PC-3 (cell line): ENCODE data around the gene CLIC4. TPM values are rescaled to one million over a fixed set of nuclear protein-coding genes. Genes with fewer than 3 reads are reported as not detected.
"Not testable (repeated sequence)": the region's sequence is repeated elsewhere in the genome, so short reads cannot be mapped to it uniquely, and the experiment has no call there.

Experiments
- ATAC-seq: fragments of 200-7000 bp; cut with Tn5 transposase; 2 replicates; pipeline ENCODE4 v1.9.1; 2020; ENCODE audit warnings: mild to moderate bottlenecking, moderate library complexity
- BruUV-seq: library from RNA; stranded (reverse); fragments of 400-500 nt; replicated peaks from 2 replicates; lab custom pipeline; 2021; lab: Mats Ljungman, UMichigan
- CTCF ChIA-PET: fragments of 300-600 bp; sonication (Branson Sonifier 250); formaldehyde crosslinking; loops from one replicate; lab custom pipeline; 2022; ENCODE audit warnings: antibody characterized with exemption; lab: Charles Lee
- POLR2A ChIA-PET: fragments of 300-600 bp; sonication (Branson Sonifier 250); formaldehyde crosslinking; loops from one replicate; lab custom pipeline; 2022; ENCODE audit warnings: antibody characterized with exemption; ENCODE audit not compliant: unreplicated experiment; lab: Charles Lee
- DNase-seq: peaks from one replicate; pipeline ENCODE4 v3.0.0-alpha.2; 2015
- H2AFZ ChIP-seq: fragments of 300-600 bp; sonication (generic); 2 replicates; pipeline ENCODE4 v1.6.0; 2016; ENCODE audit warnings: antibody characterized with exemption, low read length
- H3F3A ChIP-seq: fragments of 300-600 bp; sonication (generic); one replicate; pipeline ENCODE4 v1.6.0; 2017; ENCODE audit warnings: antibody characterized with exemption, low read length, control low read depth, mild to moderate bottlenecking; ENCODE audit not compliant: unreplicated experiment
- H3K27ac ChIP-seq: fragments of 300-600 bp; sonication (generic); 2 replicates; pipeline ENCODE4 v1.5.1; 2016; ENCODE audit warnings: mild to moderate bottlenecking, low read length
- H3K27me3 ChIP-seq: fragments of 300-600 bp; sonication (generic); 2 replicates; pipeline ENCODE4 v1.6.1; 2016; ENCODE audit warnings: low read length, mixed read lengths
- H3K36me3 ChIP-seq: fragments of 300-600 bp; sonication (generic); 2 replicates; pipeline ENCODE4 v1.6.1; 2016; ENCODE audit warnings: low read depth, mixed run types, low read length, mixed read lengths
- H3K4me1 ChIP-seq: fragments of 300-600 bp; sonication (generic); 2 replicates; pipeline ENCODE4 v1.5.1; 2016; ENCODE audit warnings: low read length; ENCODE audit not compliant: insufficient read depth
- H3K4me2 ChIP-seq: fragments of 300-600 bp; sonication (generic); 2 replicates; pipeline ENCODE4 v1.6.0; 2016; ENCODE audit warnings: low read length
- H3K4me3 ChIP-seq: fragments of 300-600 bp; sonication (generic); 2 replicates; pipeline ENCODE4 v1.5.1; 2016; ENCODE audit warnings: mild to moderate bottlenecking, low read length, mixed read lengths
- H3K79me2 ChIP-seq: fragments of 300-600 bp; sonication (generic); 2 replicates; pipeline ENCODE4 v1.6.1; 2017; ENCODE audit warnings: low read length, mixed read lengths
- H3K9ac ChIP-seq: fragments of 300-600 bp; sonication (generic); 2 replicates; pipeline ENCODE4 v1.6.0; 2016; ENCODE audit warnings: mild to moderate bottlenecking, low read length
- H3K9me2 ChIP-seq: fragments of 300-600 bp; sonication (generic); replicated peaks from 2 replicates; pipeline ENCODE4 v1.6.1; 2016; ENCODE audit warnings: mixed run types, low read length, mixed read lengths
- H3K9me3 ChIP-seq: fragments of 300-600 bp; sonication (generic); 2 replicates; pipeline ENCODE4 v1.6.1; 2016; ENCODE audit warnings: low read length, mixed read lengths
- H4K20me1 ChIP-seq: fragments of 300-600 bp; sonication (generic); 2 replicates; pipeline ENCODE4 v1.6.1; 2016; ENCODE audit warnings: low read length, mixed read lengths
- EZH2 ChIP-seq: fragments of 300-600 bp; sonication (generic); IDR thresholded peaks from one replicate; pipeline ENCODE4 v1.6.1; 2017; ENCODE audit warnings: antibody characterized with exemption, mild to moderate bottlenecking, low read length; ENCODE audit not compliant: unreplicated experiment
- EZH2phosphoT487 ChIP-seq: fragments of 300-600 bp; sonication (generic); IDR thresholded peaks from 2 replicates; pipeline ENCODE4 v1.6.1; 2018; ENCODE audit warnings: mild to moderate bottlenecking, antibody characterized with exemption, low read length, borderline replicate concordance
- intact Hi-C: fragments of 100-400 bp; cut with micrococcal nuclease; formaldehyde crosslinking; loops from 2 replicates; pipeline ENCODE4 v1.9.0; 2023
- total RNA-seq: library from RNA; depleted of rRNA; stranded (reverse); fragments of >200 nt; gene quantifications from 2 replicates; pipeline ENCODE4 v1.2.3, GENCODE V29; 2014
- TF ChIP-seq, protein P1 (sequence below): fragments of 300-600 bp; sonication (generic); conservative IDR thresholded peaks from 2 replicates; pipeline ENCODE4 v1.5.1; 2017; ENCODE audit warnings: antibody characterized with exemption, low read depth, mild to moderate bottlenecking, low read length

CLIC4 gene
- total RNA-seq, 1 experiment from 2014 or later = 57.6 TPM

DNA sequence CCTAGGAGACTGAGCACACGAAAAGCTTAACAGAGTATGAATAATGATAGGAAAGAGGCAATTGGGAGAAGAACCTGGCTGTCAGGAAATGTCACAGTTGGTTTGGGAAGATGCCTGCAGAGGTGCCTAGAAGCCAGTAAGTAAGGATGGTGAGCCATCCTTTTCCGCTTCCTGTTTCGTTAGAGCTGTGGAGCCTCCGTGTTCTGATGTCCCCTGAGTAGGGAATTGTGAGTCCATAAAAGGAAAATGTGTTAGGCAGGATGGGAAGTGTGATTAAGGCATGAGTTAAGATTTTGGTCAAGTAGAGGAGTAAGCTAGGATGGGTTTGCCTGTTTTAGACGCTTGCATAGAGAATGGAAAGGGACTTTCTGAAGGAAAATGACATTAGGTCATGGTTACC lies 9.0 kb downstream of the CLIC4 start:
- peaks cover 22% of the 10 kb centered on the region for H4K20me1 ChIP-seq
- ATAC-seq = no peak

GRCh38 chr1:24755323-24755722 lies 10.1 kb downstream of the CLIC4 start:
- H3K9me2 ChIP-seq, H3K27me3 ChIP-seq, POLR2A ChIA-PET, H3K4me2 ChIP-seq, DNase-seq, H3K27ac ChIP-seq, H3K9ac ChIP-seq, H3K4me1 ChIP-seq, ATAC-seq, intact Hi-C loops, H3K9me3 ChIP-seq, H3F3A ChIP-seq, H3K4me3 ChIP-seq, H2AFZ ChIP-seq, BruUV-seq, CTCF ChIA-PET, H3K36me3 ChIP-seq: not testable (repeated sequence)
- H3K79me2 ChIP-seq = peaks cover 91% of the 10 kb centered on the region
- H4K20me1 ChIP-seq = peaks cover 25% of the 10 kb centered on the region

More for the DNA sequence above, 9.0 kb downstream of the CLIC4 start:
- Histone ChIP-seq H3K79me2 (peaks cover 91% of the 10 kb centered on the region), H3K9me3 (no peaks in the 10 kb centered on the region), H3K4me3 (no peak overlapping the region), H3K36me3 (no peaks in the 10 kb centered on the region), H3K4me2 (no peak overlapping the region), H3K9me2 (no peaks in the 10 kb centered on the region), H3K9ac (no peak overlapping the region), H3F3A (no peaks in the 10 kb centered on the region), H3K4me1 (no peaks in the 10 kb centered on the region), H2AFZ (no peak overlapping the region), H3K27me3 (no peaks in the 10 kb centered on the region), H3K27ac (no peak overlapping the region)
- intact Hi-C loops = no loop called here
- POLR2A ChIA-PET = no interaction called here
- TF ChIP-seq EZH2phosphoT487 (no peak), EZH2 (no peak)
- TF ChIP-seq, protein P1, sequence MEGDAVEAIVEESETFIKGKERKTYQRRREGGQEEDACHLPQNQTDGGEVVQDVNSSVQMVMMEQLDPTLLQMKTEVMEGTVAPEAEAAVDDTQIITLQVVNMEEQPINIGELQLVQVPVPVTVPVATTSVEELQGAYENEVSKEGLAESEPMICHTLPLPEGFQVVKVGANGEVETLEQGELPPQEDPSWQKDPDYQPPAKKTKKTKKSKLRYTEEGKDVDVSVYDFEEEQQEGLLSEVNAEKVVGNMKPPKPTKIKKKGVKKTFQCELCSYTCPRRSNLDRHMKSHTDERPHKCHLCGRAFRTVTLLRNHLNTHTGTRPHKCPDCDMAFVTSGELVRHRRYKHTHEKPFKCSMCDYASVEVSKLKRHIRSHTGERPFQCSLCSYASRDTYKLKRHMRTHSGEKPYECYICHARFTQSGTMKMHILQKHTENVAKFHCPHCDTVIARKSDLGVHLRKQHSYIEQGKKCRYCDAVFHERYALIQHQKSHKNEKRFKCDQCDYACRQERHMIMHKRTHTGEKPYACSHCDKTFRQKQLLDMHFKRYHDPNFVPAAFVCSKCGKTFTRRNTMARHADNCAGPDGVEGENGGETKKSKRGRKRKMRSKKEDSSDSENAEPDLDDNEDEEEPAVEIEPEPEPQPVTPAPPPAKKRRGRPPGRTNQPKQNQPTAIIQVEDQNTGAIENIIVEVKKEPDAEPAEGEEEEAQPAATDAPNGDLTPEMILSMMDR = no peak
- DNase-seq = no peak
- BruUV-seq = no TSS peak
- CTCF ChIA-PET = interaction anchor here (1.1 kb wide), 1 partner anchor 76 kb away, joined by 3 read pairs; no protein-coding TSS in a partner anchor

DNA sequence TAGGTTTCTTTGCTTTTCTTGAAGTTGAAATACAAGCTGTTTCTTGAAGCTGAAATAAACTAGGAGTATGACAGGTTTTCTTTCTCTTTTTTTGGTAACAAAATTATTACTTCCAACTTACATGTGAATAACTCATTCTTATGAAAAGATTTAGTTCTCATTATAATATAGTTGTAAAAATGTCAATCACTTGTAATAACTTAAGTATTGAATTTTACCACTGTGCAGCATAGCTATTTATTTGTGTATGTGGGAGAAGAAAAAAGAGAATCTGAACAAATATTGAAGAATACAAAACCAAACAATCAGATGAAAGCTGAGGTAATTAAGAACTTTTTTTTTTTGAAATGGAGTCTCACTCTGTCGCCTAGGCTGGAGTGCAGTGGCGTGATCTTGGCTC lies 11.1 kb downstream of the CLIC4 start:
- H3F3A ChIP-seq = no peaks in the 10 kb centered on the region
- no peak overlapping the region for H3K27ac ChIP-seq
- no peaks in the 10 kb centered on the region for H3K27me3 ChIP-seq
- TF ChIP-seq EZH2 (no peak), EZH2phosphoT487 (no peak)
- TF ChIP-seq, protein P1 = no peak
- ATAC-seq (no peak), DNase-seq (no peak)
- H3K4me1 ChIP-seq = no peaks in the 10 kb centered on the region
- BruUV-seq = no TSS peak
- H3K36me3 ChIP-seq = no peaks in the 10 kb centered on the region
- intact Hi-C loops = no loop called here
- peaks cover 91% of the 10 kb centered on the region for H3K79me2 ChIP-seq
- peaks cover 25% of the 10 kb centered on the region for H4K20me1 ChIP-seq
- ChIA-PET CTCF (interaction anchor here (0.7 kb wide), 1 partner anchor 74 kb away, joined by 5 read pairs; no protein-coding TSS in a partner anchor), POLR2A (interaction anchor here (0.6 kb wide), 1 partner anchor 344 kb away, joined by 4 read pairs; no protein-coding TSS in a partner anchor)
- no peaks in the 10 kb centered on the region for H3K9me2 ChIP-seq
- no peak overlapping the region for H3K4me3 ChIP-seq
- H2AFZ ChIP-seq = no peak overlapping the region
- H3K4me2 ChIP-seq = no peak overlapping the region
- no peaks in the 10 kb centered on the region for H3K9me3 ChIP-seq
- no peak overlapping the region for H3K9ac ChIP-seq
